HG02642 (cell line): Measurements from ENCODE around the gene ABT1.
A peak's percentile ranks its signal among the peaks of the same experiment; 100 is the strongest.

ENCODE experiments used
- ATAC-seq: cut with Tn5 transposase; IDR thresholded peaks from one replicate; pipeline ENCODE4 v1.9.1; 2021; ENCODE audit warnings: mild to moderate bottlenecking; ENCODE audit not compliant: unreplicated experiment, poor library complexity

ABT1 gene

GRCh38 chr6:26600759-26601158, 4.0 kb downstream of the ABT1 start:
- no peak for ATAC-seq

DNA sequence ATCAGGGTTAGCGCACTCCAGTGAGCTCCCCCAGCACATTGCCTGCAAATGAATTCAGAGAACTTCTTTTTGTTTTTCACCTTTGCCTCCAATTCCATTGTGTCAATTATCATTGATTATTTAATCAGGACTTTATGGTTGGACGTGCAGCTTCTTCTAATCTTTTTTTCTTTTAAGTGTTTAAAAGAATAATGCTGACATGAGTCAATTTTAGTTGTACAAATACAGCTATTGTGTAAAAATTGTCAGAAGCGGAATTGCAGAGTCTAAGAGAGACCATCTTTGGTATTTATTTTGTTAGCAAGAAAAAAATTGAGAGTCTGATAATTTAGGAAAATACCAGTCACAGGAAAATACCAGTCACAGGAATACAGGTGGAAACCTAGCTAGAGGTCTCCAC, 5.5 kb downstream of the ABT1 start:
- ATAC-seq, result no peak

DNA sequence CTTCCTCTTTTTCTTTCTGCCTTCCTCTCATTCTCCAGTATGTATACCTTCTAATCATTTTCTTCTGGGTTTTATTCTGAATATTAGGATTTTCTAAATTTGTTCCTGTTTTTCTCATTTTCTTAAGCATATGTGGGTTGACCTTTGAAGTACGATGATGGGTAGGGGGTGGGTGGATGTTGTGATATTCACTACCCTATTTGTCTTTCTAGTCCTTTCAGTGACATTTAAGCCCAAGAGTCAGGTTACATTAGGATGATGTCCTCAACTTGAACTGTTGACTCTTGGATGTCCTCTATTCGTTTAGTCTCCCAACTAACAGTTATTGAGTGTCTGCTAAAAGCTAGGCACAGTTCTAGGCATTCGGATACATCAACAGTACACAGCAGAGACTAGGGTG, 7.3 kb downstream of the ABT1 start:
- ATAC-seq, result no peak

DNA sequence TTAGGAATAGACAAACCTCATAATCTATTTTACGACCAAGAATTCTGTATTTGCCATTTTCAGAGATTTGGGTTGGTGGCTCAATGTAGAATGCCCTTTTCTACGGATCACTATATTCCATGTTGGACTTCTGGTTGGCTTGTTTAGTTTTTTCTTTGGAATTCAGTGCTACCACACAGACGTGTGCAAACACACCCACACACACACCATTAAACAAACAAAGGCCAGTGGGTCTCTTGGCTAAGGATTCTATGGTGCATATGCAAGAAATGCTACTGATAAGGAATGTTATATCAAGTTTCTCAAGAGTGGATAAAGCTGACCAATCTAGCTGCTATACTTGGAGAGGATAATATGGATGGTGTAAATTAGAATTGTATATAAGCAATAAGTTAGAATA, 8.0 kb downstream of the ABT1 start:
- no peak for ATAC-seq

DNA sequence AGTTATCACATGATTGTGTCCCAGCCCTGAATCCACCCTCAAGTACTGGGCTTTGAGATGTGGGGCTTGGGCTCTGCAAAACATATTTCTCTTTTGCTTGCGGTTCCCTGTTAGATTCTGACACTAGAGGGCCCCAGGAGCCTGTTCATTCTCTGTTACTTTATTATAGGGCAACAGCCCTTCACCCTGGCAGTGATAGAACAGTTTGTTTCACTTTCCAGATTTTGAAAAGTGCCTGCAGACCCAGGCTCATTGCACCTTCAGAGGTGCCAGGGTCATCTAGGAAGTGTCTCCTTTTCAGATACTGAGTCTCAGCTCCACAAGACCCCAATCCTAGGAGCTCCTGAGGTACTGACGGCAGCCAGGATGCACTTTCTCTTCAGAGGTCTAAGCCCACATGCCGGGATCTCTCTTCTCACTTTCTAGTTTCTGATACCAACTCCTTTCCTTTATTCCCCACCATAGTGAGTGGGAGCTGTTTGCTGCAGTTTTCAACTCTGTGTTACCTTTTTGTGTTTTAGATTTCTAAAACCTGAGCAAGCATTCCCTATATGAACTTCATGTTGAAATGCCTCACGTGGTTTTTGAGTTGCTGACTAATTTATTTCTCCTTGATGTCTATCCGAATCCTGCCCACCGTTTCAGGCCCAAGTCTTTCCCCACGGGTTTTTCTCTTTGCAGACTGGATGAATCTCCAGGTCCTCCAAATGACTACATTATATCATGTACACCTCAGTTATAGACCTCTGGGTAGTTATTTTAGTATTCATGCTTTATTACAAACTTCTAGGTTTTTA, 10.9 kb downstream of the ABT1 start:
- peak; percentile 70 for ATAC-seq

DNA sequence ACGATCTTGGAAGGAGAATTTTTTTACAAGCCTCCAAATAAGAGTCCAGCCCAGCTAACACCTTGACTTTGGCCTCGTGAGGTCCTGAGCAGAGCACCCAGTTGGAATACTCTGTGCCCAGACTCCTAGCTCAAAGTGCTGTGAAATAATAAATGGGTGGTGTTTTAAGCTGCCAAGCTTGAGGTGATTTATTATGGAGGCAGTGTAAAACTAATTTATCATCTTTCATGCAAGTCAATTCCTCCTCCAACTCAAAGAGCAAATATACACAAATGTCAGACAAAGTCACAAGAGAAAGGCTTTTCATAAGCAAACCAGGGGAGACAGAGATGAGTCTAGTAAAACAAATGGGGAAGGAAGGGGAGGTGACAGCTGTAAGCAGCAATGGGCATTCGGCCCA, 12.7 kb downstream of the ABT1 start:
- no peak for ATAC-seq

DNA sequence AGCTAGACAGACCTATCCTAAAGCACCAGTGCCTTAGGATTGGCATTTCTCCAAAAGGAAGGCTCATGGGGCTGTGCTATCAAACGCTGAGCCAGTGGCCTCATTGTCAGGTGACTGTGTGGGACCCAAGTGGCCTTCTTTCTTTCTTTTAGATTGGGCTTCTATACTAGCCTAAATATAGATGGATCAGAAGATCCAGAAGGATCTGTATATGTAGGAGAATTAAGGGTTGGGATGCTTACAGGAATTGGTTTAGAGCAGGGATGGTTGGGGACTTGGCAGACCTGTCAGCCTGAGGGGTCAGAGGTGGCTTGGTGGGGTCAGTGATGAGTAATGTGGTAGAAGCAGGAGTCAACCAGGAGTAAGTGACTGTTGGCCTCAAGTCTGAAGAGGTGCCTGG, 14.8 kb downstream of the ABT1 start:
- no peak for ATAC-seq

DNA sequence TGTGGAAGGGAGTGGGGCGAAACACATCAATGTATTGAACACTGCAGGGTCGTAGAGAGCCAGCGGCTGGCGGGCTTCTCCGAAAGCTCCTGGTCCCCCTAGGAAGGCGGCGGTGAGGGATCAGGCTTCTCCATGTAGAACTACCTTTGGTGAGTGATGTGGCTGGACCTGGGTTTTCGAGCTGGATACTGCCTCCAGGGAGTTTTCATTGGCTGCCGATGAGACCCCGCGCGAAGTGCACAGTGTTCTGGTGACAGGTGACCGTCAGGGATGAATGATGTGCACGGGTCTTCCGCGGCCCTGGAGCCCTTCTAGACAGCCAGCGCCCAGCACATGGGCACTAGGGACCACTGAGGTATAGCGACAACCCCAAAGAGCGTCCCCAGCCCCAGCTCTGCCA, 16.4 kb downstream of the ABT1 start:
- ATAC-seq, result no peak

GRCh38 chr6:26613689-26614683, 17.2 kb downstream of the ABT1 start:
- ATAC-seq, result no peak

GRCh38 chr6:26623339-26623859, 26.6 kb downstream of the ABT1 start:
- ATAC-seq, result no peak

GRCh38 chr6:26624557-26624956, 27.8 kb downstream of the ABT1 start:
- no peak for ATAC-seq

DNA sequence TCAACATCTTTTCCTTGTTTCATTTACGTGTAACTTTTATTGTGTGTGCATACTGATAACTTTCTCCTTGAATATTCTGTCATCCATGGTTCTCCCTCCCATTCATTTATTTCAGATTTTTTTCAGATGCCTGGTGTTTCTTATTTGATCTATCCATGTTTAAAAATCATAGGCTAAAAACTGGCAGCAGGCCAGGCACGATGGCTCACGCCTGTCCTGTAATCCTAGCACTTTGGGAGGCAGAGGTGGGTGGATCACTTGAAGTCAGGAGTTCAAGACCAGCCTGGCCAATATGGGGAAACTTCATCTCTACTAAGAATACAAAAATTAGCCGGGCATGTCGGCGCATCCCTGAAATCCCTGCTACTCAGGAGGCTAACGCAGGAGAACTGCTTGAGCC, 31.1 kb downstream of the ABT1 start:
- no peak for ATAC-seq

DNA sequence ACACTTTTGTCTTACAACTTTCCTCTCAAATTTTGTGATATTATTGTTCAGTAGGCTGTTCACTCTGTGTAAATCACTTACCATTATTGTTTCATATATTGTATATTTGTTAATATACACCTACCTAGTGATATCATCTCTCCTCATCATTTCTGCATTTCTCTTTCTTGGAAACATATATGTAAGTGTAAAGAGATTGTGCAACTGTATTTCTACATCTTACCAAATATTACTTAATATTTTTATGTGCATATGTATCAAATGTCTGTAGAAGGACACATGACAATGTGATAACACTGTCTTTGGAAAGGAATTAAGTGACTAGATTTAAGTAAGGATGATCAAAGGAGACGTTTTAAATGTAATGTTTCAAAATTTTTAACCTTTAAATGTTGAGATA, 32.6 kb downstream of the ABT1 start:
- ATAC-seq, result no peak

DNA sequence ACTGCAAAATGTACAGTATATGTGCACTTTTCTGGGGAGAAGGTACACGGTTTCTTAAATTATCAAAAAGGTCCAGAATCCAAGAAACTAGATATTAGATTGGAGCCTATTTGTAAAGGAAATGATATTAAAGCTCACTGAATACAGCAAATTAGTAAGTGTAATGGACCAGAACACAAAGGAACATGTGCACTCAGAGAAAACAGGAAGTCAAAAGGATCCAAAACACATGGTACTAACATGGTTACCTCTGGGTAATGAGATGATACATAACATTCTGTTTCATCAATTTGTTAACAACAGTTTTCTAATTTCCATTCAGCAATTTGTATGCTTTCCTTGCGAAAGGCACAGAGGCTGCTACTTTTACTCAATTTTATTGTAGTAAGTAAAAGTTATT, 44.1 kb downstream of the ABT1 start:
- no peak for ATAC-seq

- ATAC-seq, result no peak
These were observed 49.3 kb downstream of the ABT1 start for GRCh38 chr6:26646074-26646473.
